Measurements from ENCODE around the gene REEP6.

The REEP6 gene

DNA sequence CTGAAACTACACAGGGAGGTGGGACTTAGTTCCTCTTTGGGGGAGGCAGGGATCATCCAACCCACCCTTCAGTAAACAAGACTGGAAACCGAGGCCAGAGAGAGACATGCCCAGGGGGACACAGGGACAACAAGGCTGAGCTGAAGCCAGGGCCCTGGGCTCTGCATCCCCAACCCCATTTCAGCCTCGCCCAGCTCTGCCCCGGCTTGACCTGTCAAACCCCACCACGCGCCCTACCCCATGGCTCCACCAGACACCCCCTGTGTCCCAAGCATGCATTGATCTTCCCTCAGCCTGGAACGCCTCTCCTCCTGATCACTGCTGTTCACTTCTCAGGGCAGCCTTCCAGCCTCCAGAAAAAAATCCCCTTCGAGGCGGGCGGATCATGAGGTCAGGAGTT, 43.0 kb upstream of the REEP6 start:
- TF ChIP-seq, protein P1, sequence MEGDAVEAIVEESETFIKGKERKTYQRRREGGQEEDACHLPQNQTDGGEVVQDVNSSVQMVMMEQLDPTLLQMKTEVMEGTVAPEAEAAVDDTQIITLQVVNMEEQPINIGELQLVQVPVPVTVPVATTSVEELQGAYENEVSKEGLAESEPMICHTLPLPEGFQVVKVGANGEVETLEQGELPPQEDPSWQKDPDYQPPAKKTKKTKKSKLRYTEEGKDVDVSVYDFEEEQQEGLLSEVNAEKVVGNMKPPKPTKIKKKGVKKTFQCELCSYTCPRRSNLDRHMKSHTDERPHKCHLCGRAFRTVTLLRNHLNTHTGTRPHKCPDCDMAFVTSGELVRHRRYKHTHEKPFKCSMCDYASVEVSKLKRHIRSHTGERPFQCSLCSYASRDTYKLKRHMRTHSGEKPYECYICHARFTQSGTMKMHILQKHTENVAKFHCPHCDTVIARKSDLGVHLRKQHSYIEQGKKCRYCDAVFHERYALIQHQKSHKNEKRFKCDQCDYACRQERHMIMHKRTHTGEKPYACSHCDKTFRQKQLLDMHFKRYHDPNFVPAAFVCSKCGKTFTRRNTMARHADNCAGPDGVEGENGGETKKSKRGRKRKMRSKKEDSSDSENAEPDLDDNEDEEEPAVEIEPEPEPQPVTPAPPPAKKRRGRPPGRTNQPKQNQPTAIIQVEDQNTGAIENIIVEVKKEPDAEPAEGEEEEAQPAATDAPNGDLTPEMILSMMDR (conservative IDR thresholded peaks at IDR 0.05; ENCODE audit: low read length), result no peak
- no peak for DNase-seq (ENCODE audit: low read depth)
- H3K4me3 ChIP-seq (ENCODE audit: low read length), result no peak overlapping the region

DNA sequence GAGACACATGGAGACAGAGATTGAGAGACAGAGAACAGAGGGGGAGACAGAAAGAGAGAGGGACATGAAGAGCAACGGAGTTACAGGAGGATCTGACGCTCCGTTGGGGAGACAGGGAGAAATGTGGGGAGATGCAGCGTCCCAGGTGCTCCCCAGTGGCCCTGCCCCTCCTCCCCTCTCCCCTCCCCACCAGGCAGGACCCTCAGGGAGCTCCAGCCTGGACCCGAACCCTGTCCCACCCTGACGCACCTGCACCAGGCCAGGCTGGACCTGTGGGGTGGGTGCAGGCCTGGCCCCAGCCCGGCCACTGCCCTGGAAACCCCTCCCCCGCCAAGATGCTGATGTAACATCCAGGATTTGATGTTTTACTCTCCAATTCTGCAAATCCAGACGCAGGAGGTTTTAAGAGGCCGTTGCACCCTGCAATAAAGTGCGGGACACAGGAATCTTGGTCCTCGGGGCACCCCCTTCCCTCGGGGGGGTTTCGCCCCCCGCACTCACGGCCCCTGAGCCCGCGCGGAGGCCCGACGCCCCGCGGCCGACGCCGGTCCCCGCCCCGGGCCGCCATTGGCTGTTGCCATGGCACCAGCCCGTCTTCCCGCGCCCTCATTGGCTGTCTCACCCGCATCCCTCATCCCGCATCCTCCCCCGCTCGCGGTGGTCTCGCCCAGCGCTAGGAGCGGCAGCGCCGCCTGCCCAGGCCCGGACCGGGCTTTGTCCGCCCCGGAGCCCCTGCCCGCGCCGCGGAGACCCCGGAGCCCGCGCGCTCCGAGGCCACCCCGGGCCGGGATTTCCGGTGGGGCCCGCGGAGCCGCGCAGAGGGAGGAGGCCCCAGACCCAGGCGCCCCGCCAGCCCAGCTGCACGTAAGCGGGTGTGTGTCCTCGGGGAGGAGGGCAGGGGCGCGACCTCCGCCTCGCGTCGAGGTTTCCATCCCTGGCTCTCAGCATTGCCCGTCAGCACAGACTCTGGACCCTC, 41.2 kb upstream of the REEP6 start, which contains the start of gene APC2:
Gene APC2 (plus strand): TSS at position 655 of the 976 bp plus-strand sequence. CDS start 2,881 bp downstream, outside the sequence.
- peak within 1 kb of the TSS; percentile 40 for H3K4me3 ChIP-seq (ENCODE audit: low read length)
- TF ChIP-seq, protein P1 (conservative IDR thresholded peaks at IDR 0.05; ENCODE audit: low read length), result no peak

DNA sequence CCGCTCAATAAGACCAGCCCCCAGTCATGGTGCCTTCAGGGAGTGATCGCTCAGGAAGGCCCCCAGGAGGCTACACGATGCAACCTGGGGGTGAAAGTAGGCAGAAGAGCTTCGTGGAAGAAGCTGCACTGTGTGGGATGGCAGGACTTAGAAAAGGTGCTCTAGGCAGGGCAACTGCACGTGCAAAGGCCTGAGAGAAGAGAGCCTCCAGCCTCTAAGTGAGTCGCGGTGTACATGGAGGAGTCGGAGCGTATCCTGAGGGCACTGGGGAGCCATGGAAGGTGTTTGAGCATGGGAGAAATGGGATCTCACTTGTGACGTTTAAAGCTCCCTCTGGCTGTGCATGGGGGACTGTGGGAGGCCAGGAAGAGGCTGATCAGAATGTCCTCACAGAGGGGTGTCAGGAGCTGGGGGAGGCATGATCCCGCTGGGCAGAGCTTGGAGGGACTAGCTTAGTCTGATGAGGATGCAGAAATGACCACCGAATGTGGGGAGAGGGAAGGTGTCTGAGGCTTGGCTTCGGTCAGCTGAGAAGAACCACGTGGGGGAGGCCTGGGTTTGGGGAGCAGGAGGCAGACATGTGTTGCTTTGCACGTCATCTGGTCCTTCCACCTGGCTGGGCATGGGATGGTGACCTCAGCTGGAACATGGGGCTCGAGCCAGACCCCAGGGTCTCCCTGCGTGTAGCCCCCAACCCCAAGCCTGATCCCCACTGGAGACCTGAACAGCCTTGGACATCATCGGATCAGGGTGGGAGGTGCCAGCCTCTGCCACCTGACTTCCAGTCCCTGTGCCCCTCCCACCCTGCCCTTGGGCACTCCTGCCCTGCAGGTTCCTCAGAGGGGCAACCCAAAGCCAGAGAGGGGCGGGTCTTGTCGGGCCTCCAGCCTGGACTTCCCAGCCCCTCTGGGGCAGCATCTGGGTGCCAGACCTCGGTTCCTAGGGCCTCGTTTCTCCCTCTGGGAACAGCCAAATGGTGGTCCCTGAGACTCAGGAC, 39.9 kb upstream of the REEP6 start:
- no peak for DNase-seq (ENCODE audit: low read depth)
- TF ChIP-seq, protein P1 (conservative IDR thresholded peaks at IDR 0.05; ENCODE audit: low read length), result no peak
- no peak overlapping the region for H3K4me3 ChIP-seq (ENCODE audit: low read length)

More for the DNA sequence above, 41.2 kb upstream of the REEP6 start, which contains the start of gene APC2:
- peak; percentile 36 for DNase-seq (ENCODE audit: low read depth)

DNA sequence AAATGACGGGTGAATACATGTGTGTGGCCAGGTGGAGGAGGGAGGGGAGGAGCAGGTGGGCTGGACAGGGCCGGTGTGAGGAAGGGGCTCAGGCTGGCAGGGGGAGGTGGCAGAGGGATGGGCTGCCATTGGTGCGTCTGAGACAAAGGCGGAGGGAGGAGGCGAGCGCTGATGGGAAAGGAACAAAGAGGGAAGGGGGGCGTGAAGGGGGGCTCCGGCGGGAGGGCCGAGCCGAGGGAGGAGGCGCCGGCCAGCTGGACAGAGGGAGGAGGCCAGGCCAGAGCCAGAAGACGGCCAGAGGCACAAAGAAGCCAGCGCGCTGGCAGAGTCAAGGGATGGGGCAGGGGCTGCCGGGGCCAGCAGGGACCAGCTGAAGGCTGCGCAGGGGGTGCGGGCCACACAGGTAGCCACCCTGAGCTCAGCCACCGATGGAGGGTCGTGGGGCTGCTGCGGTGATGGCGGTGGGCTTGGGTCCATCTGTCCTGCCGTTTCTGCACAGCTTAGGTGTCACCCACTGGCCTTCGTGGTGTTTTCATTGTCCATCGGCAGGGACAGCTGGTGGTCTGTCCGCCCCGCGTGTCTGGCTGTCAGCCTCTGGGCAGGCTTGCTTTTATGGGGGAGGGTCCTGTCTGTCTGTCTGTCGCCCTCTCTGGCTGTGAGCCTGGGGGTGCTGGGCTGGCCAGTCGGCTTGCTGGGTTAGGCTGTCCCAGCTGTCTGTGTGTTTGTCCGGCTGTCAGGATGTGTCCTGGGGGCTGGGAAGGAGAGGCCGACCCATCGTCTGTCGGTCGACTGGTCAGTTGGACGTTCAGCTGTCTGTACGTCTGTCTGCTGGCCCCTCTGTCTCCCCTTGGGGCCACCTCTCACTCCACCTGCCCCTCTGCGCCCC, 38.8 kb upstream of the REEP6 start:
- no peak overlapping the region for H3K4me3 ChIP-seq (ENCODE audit: low read length)
- no peak for DNase-seq (ENCODE audit: low read depth)
- TF ChIP-seq, protein P1 (conservative IDR thresholded peaks at IDR 0.05; ENCODE audit: low read length), result no peak

DNA sequence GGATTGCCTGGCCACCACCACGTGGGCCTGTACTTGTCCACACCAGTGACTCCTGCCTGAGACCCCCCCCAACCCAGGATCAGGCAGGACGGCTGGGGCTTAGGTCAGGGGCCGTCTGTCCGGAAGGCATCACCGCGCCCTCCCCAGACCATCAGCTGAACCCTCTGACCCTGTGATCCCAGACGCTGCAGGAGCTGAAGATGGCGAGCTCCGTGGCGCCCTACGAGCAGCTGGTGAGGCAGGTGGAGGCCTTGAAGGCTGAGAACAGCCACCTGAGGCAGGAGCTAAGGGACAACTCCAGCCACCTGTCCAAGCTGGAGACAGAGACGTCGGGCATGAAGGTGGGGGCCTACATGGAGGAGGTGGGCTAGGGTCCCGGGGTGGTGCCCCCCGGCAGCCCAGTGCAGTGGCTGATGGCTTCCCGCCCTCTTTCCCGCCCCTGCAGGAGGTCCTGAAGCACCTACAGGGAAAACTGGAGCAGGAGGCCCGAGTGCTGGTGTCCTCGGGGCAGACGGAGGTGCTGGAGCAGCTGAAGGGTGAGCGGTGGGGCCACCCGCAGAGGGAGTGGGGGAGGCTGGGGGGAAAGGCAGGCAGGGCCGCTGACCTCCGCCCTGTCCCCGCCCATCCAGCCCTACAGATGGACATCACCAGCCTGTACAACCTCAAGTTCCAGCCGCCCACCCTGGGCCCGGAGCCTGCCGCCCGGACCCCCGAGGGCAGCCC, 38.0 kb upstream of the REEP6 start:
- no peak overlapping the region for H3K4me3 ChIP-seq (ENCODE audit: low read length)

More for the DNA sequence above, 38.0 kb upstream of the REEP6 start:
- TF ChIP-seq, protein P1 (conservative IDR thresholded peaks at IDR 0.05; ENCODE audit: low read length), result no peak
- DNase-seq (ENCODE audit: low read depth), result no peak
